ENCODE data around the gene AIFM3. TPM values are rescaled to one million over a fixed set of nuclear protein-coding genes. Genes with fewer than 3 reads are reported as not detected.

AIFM3 gene
- total RNA-seq, 1 donor from 2014 or later, result 2.4 TPM

DNA sequence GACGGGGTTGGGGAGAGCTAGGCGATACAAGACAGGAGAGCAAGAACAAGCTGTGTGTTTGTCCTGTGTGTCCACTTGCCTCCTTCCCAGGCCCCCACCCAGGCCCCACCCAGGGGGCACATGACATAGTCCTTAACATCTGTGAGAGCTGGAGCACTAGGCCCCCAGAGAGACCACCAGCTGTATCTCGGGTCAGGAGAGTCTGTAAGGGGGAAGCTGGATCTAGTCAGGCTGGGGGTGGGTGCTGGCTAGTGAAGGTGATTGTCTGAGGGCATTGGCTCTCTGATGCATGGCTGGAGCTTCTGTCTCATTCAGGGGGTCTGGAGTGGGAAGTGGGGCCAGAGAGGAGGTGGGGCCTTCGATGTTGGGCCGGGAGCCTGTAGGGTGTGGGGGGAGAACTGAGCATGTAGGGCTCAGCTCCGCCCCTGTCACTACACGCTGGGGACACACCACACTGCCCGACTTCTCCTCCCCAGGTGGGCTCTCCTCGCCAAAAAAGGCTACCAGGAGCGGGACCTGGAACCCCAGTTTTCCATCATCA, 48.5 kb downstream of the AIFM3 start:
- FAIRE-seq, result no peak
- Histone ChIP-seq H3K4me3 (ENCODE audit: low read depth, low read length) (no peak overlapping the region), H3K36me3 (ENCODE audit: control insufficient read depth, insufficient read depth, low read length) (no peaks in the 10 kb centered on the region), H3K27me3 (ENCODE audit: control insufficient read depth, insufficient read depth, low read length) (no peaks in the 10 kb centered on the region)
- no peak for TF ChIP-seq CTCF (IDR thresholded peaks at IDR 0.05; ENCODE audit: insufficient read depth, low read length, severe bottlenecking)
- no peak for DNase-seq (ENCODE audit: low read depth)

- Histone ChIP-seq H3K36me3 (ENCODE audit: control insufficient read depth, insufficient read depth, low read length) (no peaks in the 10 kb centered on the region), H3K4me3 (ENCODE audit: low read depth, low read length) (no peak overlapping the region), H3K27me3 (ENCODE audit: control insufficient read depth, insufficient read depth, low read length) (no peaks in the 10 kb centered on the region)
- DNase-seq (ENCODE audit: low read depth), result no peak
- no peak for FAIRE-seq
- TF ChIP-seq CTCF (IDR thresholded peaks at IDR 0.05; ENCODE audit: insufficient read depth, low read length, severe bottlenecking), result no peak
Measured at GRCh38 chr22:21016644-21017420, 49.8 kb downstream of the AIFM3 start.

GRCh38 chr22:21018314-21018713, 51.3 kb downstream of the AIFM3 start:
- TF ChIP-seq CTCF (IDR thresholded peaks at IDR 0.05; ENCODE audit: insufficient read depth, low read length, severe bottlenecking), result no peak
- Histone ChIP-seq H3K27me3 (ENCODE audit: control insufficient read depth, insufficient read depth, low read length) (no peaks in the 10 kb centered on the region), H3K4me3 (ENCODE audit: low read depth, low read length) (no peak overlapping the region), H3K36me3 (ENCODE audit: control insufficient read depth, insufficient read depth, low read length) (no peaks in the 10 kb centered on the region)
- FAIRE-seq, result no peak
- no peak for DNase-seq (ENCODE audit: low read depth)

- FAIRE-seq, result no peak
- Histone ChIP-seq H3K36me3 (ENCODE audit: control insufficient read depth, insufficient read depth, low read length) (no peaks in the 10 kb centered on the region), H3K4me3 (ENCODE audit: low read depth, low read length) (no peak overlapping the region), H3K27me3 (ENCODE audit: control insufficient read depth, insufficient read depth, low read length) (no peaks in the 10 kb centered on the region)
- no peak for DNase-seq (ENCODE audit: low read depth)
- TF ChIP-seq CTCF (IDR thresholded peaks at IDR 0.05; ENCODE audit: insufficient read depth, low read length, severe bottlenecking), result peak; percentile 61
Measured at GRCh38 chr22:21020802-21021429, 53.9 kb downstream of the AIFM3 start.

DNA sequence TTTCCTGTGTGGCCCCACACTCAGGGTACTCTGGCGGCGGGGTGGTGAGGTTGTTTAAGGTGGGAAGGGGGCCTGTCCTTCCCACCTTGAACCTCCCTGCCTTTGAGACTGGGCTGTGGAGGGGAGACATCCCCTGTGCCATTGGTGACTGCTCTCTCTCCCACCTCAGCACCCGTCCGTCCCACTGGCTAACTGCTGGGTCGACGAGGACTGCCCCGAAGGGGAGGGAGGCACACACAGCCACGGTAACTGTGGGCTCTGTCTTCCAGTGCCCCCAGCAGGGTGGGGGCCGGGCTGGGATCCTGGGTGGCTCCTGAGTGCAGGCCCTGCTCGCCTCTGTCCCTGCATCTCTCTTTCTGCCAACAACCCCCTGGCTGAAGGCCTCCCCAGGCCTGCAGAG, 55.5 kb downstream of the AIFM3 start:
- Histone ChIP-seq H3K36me3 (ENCODE audit: control insufficient read depth, insufficient read depth, low read length) (no peaks in the 10 kb centered on the region), H3K27me3 (ENCODE audit: control insufficient read depth, insufficient read depth, low read length) (no peaks in the 10 kb centered on the region), H3K4me3 (ENCODE audit: low read depth, low read length) (no peak overlapping the region)
- no peak for TF ChIP-seq CTCF (IDR thresholded peaks at IDR 0.05; ENCODE audit: insufficient read depth, low read length, severe bottlenecking)
- DNase-seq (ENCODE audit: low read depth) (no peak), FAIRE-seq (no peak)
